ENCODE results near the gene CD1D. TPM values are rescaled to one million over a fixed set of nuclear protein-coding genes. Genes with fewer than 3 reads are reported as not detected.
A peak's percentile ranks its signal among the peaks of the same experiment; 100 is the strongest.

CD1D gene
- total and polyA plus RNA-seq, 8 donors, result 1.5 to 3.6 (median 1.8) TPM

DNA sequence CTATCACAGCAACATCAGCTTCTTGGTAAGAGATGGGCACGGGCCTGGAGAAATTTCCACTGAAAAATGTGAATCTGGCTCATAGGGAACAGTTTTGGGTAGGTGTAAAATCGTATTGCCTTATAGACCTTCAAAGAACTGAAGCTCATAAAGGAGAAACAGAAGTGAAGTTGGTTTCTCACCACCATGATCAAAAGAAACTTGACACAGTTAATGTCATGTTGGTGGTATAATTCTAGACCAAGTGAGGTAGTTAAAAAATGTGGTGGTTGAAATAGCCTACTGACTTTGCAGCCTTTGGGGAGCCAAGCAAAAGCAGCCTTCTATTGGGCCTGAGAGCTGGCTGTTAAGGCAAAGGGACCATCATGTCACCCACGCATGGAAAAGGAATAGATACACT is 8.9 kb downstream of the CD1D start:
- DNase-seq (no peak), ATAC-seq (no peak)
- Histone ChIP-seq H3K27me3 (peaks cover 7 to 23% of the 10 kb centered on the region in 2 donors), H3K36me3 (no peaks in the 10 kb centered on the region), H3K27ac (no peak overlapping the region), H3K4me1 (peaks cover 0 to 11% of the 10 kb centered on the region in 2 donors), H3K9me3 (no peaks in the 10 kb centered on the region), H3K4me3 (no peak overlapping the region)
- TF ChIP-seq, protein P1, sequence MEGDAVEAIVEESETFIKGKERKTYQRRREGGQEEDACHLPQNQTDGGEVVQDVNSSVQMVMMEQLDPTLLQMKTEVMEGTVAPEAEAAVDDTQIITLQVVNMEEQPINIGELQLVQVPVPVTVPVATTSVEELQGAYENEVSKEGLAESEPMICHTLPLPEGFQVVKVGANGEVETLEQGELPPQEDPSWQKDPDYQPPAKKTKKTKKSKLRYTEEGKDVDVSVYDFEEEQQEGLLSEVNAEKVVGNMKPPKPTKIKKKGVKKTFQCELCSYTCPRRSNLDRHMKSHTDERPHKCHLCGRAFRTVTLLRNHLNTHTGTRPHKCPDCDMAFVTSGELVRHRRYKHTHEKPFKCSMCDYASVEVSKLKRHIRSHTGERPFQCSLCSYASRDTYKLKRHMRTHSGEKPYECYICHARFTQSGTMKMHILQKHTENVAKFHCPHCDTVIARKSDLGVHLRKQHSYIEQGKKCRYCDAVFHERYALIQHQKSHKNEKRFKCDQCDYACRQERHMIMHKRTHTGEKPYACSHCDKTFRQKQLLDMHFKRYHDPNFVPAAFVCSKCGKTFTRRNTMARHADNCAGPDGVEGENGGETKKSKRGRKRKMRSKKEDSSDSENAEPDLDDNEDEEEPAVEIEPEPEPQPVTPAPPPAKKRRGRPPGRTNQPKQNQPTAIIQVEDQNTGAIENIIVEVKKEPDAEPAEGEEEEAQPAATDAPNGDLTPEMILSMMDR (IDR thresholded peaks at IDR 0.05), result no peak
- intact Hi-C loops (cut with DNase I), result no loop called here

DNA sequence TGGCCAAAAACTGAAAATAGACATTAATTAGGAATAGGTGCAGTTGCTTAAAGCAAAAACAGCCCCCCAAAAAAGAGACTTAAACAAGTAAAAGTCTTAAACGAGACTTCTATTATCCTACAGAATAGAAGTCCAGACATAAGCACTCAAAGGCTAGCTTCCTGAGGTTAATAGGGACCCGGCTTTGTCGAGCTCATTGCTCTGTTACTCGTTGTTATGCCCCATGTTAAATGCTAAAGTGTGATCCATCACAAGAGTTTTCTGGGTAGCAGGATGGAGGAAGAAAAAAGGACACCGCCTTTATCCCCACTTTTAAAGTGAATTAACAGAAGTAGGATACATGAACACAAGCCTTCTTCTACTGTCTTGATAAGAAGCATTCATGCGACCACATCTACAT is 10.6 kb downstream of the CD1D start:
- intact Hi-C loops (cut with DNase I), result no loop called here
- TF ChIP-seq, protein P1 (IDR thresholded peaks at IDR 0.05), result no peak
- Histone ChIP-seq H3K9me3 (no peaks in the 10 kb centered on the region), H3K4me3 (no peak overlapping the region), H3K4me1 (peaks cover 0 to under 1% of the 10 kb centered on the region in 2 donors), H3K27ac (no peak overlapping the region), H3K27me3 (peaks cover 7 to 23% of the 10 kb centered on the region in 2 donors), H3K36me3 (no peaks in the 10 kb centered on the region)
- DNase-seq, result no peak
- no peak for ATAC-seq

DNA sequence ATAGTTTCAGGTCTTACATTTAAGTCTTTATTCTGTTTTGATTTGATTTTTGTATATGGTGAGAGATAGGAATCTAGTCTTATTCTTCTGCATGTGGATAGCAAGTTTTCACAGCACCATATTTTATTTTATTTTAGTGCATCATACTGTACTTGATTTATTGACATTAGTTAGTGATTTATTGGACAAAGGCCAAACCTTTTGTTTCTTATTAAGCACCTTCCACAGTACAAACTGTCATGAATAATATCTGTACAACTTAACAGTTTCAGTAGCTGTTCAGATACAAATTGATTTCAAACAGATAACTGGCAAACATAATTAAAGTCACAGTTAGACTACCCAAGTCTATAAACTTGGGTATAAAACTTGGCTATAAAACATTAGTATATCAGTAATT is 15.8 kb downstream of the CD1D start:
- no peak for ATAC-seq
- H3K9me3 ChIP-seq, result no peaks in the 10 kb centered on the region
- intact Hi-C loops (cut with DNase I), result no loop called here
- H3K4me3 ChIP-seq, result no peak overlapping the region
- H3K4me1 ChIP-seq, result no peaks in the 10 kb centered on the region
- no peak for DNase-seq
- no peaks in the 10 kb centered on the region for H3K36me3 ChIP-seq
- no peak overlapping the region for H3K27ac ChIP-seq
- peaks cover 0 to 6% of the 10 kb centered on the region in 2 donors for H3K27me3 ChIP-seq
- TF ChIP-seq, protein P1 (IDR thresholded peaks at IDR 0.05), result no peak

DNA sequence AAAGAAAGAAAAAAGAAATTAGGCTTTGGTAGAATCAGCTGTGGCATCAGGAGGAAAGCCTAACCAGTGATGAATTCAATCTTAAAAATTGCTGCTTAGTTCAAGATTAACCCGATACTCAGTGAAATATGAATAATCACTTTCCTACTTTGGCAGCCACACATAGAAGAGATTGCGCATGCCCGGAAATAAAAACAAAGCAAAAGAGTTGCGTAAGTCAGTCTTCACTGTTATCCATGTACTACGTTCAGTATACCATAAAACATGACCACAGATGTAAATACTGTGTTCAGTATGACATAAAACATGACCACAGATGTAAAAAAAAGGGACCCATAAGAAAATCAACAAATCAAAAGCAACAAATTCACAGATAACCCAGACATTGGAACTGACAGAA is 19.2 kb downstream of the CD1D start:
- Histone ChIP-seq H3K27me3 (peaks cover 10 to 13% of the 10 kb centered on the region in 2 donors), H3K9me3 (no peaks in the 10 kb centered on the region), H3K4me3 (no peak overlapping the region), H3K27ac (no peak overlapping the region), H3K36me3 (no peaks in the 10 kb centered on the region), H3K4me1 (peaks cover 0 to 4% of the 10 kb centered on the region in 2 donors)
- ATAC-seq (no peak), DNase-seq (peak in 1 of 4 donors; percentile 38)
- TF ChIP-seq, protein P1 (IDR thresholded peaks at IDR 0.05), result no peak
- intact Hi-C loops (cut with DNase I), result loop anchor here in 1 of 2 donors (10.0 kb wide), 1 partner anchor 795 kb away; no protein-coding TSS in a partner anchor

DNA sequence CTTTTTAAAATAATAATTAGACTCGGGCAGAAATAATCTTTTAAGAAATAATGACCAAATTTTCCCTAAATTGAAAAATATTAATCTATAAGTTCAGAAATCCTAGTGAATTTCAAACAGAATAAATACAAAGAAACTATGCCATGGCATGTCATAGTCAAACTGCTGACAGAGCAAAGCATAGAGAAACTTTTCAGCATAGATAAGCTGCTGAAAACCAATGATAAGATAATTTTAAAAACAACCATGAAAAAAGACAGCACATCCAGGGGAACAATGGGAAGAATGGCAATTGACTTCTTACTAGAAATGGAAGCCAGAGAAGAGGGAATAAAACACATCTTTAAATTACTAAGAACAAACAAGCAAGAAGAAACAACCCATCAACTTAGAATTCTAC is 19.8 kb downstream of the CD1D start:
- Histone ChIP-seq H3K27ac (no peak overlapping the region), H3K36me3 (no peaks in the 10 kb centered on the region), H3K27me3 (peaks cover 10 to 13% of the 10 kb centered on the region in 2 donors), H3K4me1 (peaks cover 0 to 4% of the 10 kb centered on the region in 2 donors), H3K9me3 (no peaks in the 10 kb centered on the region), H3K4me3 (no peak overlapping the region)
- intact Hi-C loops (cut with DNase I), result loop anchor here in 1 of 2 donors (10.0 kb wide), 1 partner anchor 794 kb away; no protein-coding TSS in a partner anchor
- no peak for DNase-seq
- no peak for ATAC-seq
- TF ChIP-seq, protein P1 (IDR thresholded peaks at IDR 0.05), result no peak

Data from left lung (tissue), 10 donors.